ENCODE measurements around the gene DDX3X. TPM values are rescaled to one million over a fixed set of nuclear protein-coding genes. Genes with fewer than 3 reads are reported as not detected.
"Not testable (repeated sequence)": the region's sequence is repeated elsewhere in the genome, so short reads cannot be mapped to it uniquely, and the experiment has no call there.

DDX3X gene
- total RNA-seq, 4 donors from 2014 or later = 161 to 383 (median 228) TPM

DNA sequence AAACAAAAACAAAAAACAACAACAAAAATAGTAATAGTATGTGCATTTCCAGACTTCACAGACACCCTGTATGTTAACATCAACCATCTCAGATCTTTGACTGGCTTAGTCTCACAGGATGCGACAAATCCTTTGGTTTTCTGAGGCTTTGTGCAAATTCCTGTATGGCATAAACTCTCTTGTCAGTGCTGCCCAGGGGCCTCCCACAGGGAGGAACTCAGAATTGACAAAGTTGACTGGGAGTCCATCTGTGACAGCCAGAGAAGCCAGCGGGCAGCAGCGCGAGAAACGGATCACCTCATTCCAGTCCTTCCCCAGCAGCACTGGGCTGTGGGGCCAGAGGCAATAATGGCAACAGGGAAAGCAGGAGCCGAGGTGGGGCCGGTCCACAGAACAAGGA lies 19.1 kb upstream of the DDX3X start:
- Histone ChIP-seq H3K9me3 (no peaks in the 10 kb centered on the region), H3K27me3 (no peaks in the 10 kb centered on the region), H3K36me3 (no peaks in the 10 kb centered on the region), H3K4me1 (no peaks in the 10 kb centered on the region), H3K4me3 (no peak overlapping the region), H3K27ac (no peak overlapping the region)
- no peak for TF ChIP-seq POLR2AphosphoS5 (IDR thresholded peaks at IDR 0.05)
- TF ChIP-seq POLR2A (IDR thresholded peaks at IDR 0.05) = no peak
- TF ChIP-seq CTCF (IDR thresholded peaks at IDR 0.05) = no peak
- no peak for TF ChIP-seq EP300 (IDR thresholded peaks at IDR 0.05)
- DNase-seq (ENCODE audit: low spot score in 2 of 2) = no peak
- WGBS = 84% methylated on average over 7 of the region's 7 CpGs

GRCh38 chrX:41316266-41316665 lies 17.7 kb upstream of the DDX3X start:
- H3K4me3 ChIP-seq; DNase-seq (ENCODE audit: low spot score in 2 of 2); H3K36me3 ChIP-seq; H3K4me1 ChIP-seq; H3K27me3 ChIP-seq; H3K9me3 ChIP-seq; H3K27ac ChIP-seq: not testable (repeated sequence)
- 71% methylated on average over 2 of the region's 2 CpGs for WGBS

DNA sequence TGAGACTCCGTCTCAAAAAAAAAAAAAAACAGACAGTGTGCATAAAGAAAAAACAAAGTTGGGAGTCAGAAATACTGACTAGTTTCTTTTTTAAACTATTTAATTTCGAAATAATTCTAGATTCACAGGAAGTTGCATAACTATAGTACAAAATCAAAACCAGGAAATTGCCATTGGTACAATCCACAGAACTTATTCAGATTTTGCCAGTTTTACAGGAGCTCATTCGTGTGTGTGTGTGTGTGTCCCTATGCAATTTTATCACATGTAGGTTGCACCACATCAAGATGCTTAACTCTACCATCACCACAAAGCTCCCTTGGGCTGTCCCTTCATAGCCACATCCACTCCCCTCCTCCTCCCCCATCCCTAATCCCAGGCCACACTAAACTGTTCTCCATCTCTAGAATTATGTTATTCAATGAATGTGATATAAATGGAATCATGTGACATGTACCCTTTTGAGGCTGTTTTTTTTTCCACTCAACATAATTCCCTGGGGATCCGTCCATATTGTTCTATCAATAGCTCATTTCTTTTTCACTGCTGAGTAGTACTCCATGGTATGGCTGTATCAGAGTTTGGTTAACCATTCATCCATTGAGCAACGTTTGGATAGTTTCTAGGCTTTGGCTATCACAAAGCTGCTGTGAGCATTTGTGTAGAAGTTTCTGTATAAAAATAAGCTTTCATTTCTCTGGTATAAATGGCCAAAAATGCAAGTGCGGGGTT lies 16.3 kb upstream of the DDX3X start:
- TF ChIP-seq POLR2A (IDR thresholded peaks at IDR 0.05) = no peak
- TF ChIP-seq POLR2AphosphoS5 (IDR thresholded peaks at IDR 0.05) = no peak
- TF ChIP-seq EP300 (IDR thresholded peaks at IDR 0.05) = no peak
- TF ChIP-seq CTCF (IDR thresholded peaks at IDR 0.05) = no peak
- 83% methylated on average over 6 of the region's 6 CpGs for WGBS
- no peak for DNase-seq (ENCODE audit: low spot score in 2 of 2)
- no peaks in the 10 kb centered on the region for H3K27me3 ChIP-seq
- no peak overlapping the region for H3K4me3 ChIP-seq
- no peaks in the 10 kb centered on the region for H3K9me3 ChIP-seq
- no peaks in the 10 kb centered on the region for H3K4me1 ChIP-seq
- no peaks in the 10 kb centered on the region for H3K36me3 ChIP-seq
- no peak overlapping the region for H3K27ac ChIP-seq

- Histone ChIP-seq H3K9me3 (no peaks in the 10 kb centered on the region), H3K27me3 (no peaks in the 10 kb centered on the region), H3K4me1 (no peaks in the 10 kb centered on the region), H3K36me3 (no peaks in the 10 kb centered on the region), H3K4me3 (no peak overlapping the region), H3K27ac (no peak overlapping the region)
- DNase-seq (ENCODE audit: low spot score in 2 of 2) = no peak
- TF ChIP-seq CTCF (IDR thresholded peaks at IDR 0.05) = no peak
- TF ChIP-seq POLR2A (IDR thresholded peaks at IDR 0.05) = no peak
- no peak for TF ChIP-seq POLR2AphosphoS5 (IDR thresholded peaks at IDR 0.05)
- TF ChIP-seq EP300 (IDR thresholded peaks at IDR 0.05) = no peak
- WGBS = 83% methylated on average over 5 of the region's 5 CpGs
Observed at GRCh38 chrX:41320393-41320792, 13.6 kb upstream of the DDX3X start.

GRCh38 chrX:41322821-41323603 lies 10.9 kb upstream of the DDX3X start:
- no peaks in the 10 kb centered on the region for H3K9me3 ChIP-seq
- H3K27ac ChIP-seq = no peak overlapping the region
- DNase-seq (ENCODE audit: low spot score in 2 of 2) = no peak
- TF ChIP-seq CTCF (IDR thresholded peaks at IDR 0.05) = no peak
- no peak for TF ChIP-seq POLR2A (IDR thresholded peaks at IDR 0.05)
- TF ChIP-seq EP300 (IDR thresholded peaks at IDR 0.05) = no peak
- TF ChIP-seq POLR2AphosphoS5 (IDR thresholded peaks at IDR 0.05) = no peak
- H3K4me1 ChIP-seq = no peaks in the 10 kb centered on the region
- no peaks in the 10 kb centered on the region for H3K27me3 ChIP-seq
- H3K36me3 ChIP-seq = no peaks in the 10 kb centered on the region
- H3K4me3 ChIP-seq = no peak overlapping the region
- 83% methylated on average over 11 of the region's 20 CpGs for WGBS

Data from suprapubic skin (tissue), 4 donors.